Thymus (tissue), 11 donors: ENCODE data around the gene LY6G6F. TPM values are rescaled to one million over a fixed set of nuclear protein-coding genes. Genes with fewer than 3 reads are reported as not detected.

Experiments
- DNase-seq, 9 donors: peaks; one replicate each; pipeline ENCODE4 v3.0.0-alpha.2; 2013; ENCODE audit warnings: low spot score in 9 of 9, low read depth in 6 of 9, missing footprints in 1 of 9
- H3K27ac ChIP-seq, 2 donors: one replicate each; pipeline ENCODE4 v1.5.1; 2013; ENCODE audit warnings: control low read depth in 1 of 2, low read depth in 1 of 2, low read length in 1 of 2, mild to moderate bottlenecking in 1 of 2, moderate library complexity in 1 of 2
- H3K27me3 ChIP-seq, 2 donors: one replicate each; pipeline ENCODE4 v1.5.1; 2013; ENCODE audit warnings: low read length in 1 of 2; ENCODE audit not compliant: control insufficient read depth in 2 of 2, insufficient read depth in 1 of 2
- H3K36me3 ChIP-seq, 2 donors: one replicate each; pipeline ENCODE4 v1.5.1; 2013; ENCODE audit warnings: low read length in 1 of 2, mild to moderate bottlenecking in 1 of 2, moderate library complexity in 1 of 2; ENCODE audit not compliant: control insufficient read depth in 2 of 2, insufficient read depth in 2 of 2
- H3K4me1 ChIP-seq, 2 donors: one replicate each; pipeline ENCODE4 v1.5.1; 2013; ENCODE audit warnings: low read length in 2 of 2; ENCODE audit not compliant: control insufficient read depth in 2 of 2, insufficient read depth in 2 of 2
- H3K4me3 ChIP-seq, 2 donors: one replicate each; pipeline ENCODE4 v1.5.1; 2013; ENCODE audit warnings: low read length in 2 of 2, control low read depth in 1 of 2, mild to moderate bottlenecking in 1 of 2
- H3K9me3 ChIP-seq, 2 donors: one replicate each; pipeline ENCODE4 v1.5.1; 2013; ENCODE audit warnings: low read length in 1 of 2, mild to moderate bottlenecking in 1 of 2; ENCODE audit not compliant: control insufficient read depth in 2 of 2, insufficient read depth in 1 of 2
- WGBS: extraction: QIAGEN DNeasy Blood & Tissue Kit; methylation state at CpG from one replicate; pipeline ENCODE4 v1.1.7; 2013; 5-methylcytosine and 5-hydroxymethylcytosine counted together
- polyA plus RNA-seq: library from polyadenylated mRNA; stranded (reverse); fragments of 200-250 nt; gene quantifications from one replicate; pipeline ENCODE4 v1.2.3, GENCODE V29; 2013
- total RNA-seq: library from RNA; stranded (reverse); fragments of 120-200 nt; gene quantifications from one replicate; pipeline ENCODE4 v1.2.4, GENCODE V29; 2013
- donor health status: healthy.

Gene LY6G6F
- total and polyA plus RNA-seq, 2 donors, result 0.05 TPM; not detected in 1

DNA sequence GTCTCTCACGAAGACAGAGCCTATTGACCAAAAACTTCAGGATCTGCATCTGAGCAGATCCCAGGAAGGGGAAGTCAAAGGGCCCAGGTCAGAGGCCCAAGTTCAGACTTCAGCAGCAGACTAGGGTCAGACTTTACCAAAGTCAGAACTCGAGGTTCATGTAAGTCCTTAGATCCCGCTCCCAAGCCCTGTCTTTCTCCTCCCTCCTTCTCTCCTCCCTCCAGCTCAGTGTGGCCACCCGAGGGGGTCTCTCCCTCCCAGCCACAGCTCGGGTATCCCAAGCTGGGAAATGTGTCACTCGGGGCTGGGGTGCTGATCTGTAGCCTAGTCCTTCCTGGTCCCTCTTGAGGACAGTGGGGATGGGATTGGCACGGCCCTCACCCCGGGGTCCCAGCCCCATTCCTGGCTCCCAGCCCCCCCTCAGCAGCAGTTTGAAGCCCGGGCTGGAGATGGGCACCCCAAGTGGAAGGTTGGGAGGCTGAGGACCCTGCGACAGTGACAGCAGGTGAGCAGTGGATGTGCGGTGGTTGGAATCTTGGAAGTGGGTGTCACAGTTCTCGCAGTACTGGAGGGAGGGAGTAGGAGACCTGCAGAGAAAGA, 44.4 kb upstream of the LY6G6F start:
- H3K36me3 ChIP-seq, result peaks cover 18 to 49% of the 10 kb centered on the region in 2 donors
- 96% methylated on average over 12 of the region's 12 CpGs for WGBS
- no peak overlapping the region for H3K27ac ChIP-seq

DNA sequence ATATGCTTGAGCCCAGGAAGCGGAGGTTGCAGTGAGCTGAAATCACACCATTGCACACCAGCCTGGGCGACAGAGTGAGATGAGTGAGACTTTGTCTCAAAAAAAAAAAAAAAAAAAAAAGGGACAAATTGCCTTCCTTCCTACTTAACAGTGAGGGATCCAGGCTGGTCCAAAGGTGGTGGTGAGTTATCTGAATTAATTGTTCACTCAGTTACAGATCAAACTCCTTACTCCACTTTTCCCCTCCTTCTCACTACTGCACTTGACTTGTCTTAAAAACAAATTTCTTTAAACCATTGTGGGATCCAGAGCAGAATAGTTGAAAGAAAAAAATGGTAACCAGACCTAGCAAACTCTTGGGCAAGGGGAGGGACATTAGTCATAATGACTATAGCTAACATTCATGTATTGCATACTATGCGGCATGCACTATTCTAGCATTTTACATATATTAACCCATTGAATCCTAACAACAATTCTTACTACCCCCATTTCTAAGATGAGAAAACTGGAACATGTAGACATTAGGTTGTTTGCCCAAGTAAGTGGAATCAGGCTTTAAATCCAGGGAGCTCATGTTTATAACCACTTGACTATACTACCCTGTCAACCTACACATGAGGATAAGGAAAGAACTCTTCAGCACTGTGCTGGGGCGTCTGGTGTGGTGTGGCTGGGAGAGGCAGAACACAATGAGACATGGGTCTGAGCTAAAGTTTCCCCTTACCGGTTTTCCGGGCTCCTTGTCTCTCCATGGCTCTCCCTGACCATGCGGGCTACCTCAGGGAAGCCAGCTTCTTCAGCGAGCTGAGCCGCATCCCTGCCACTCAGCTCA, 43.3 kb upstream of the LY6G6F start:
- WGBS, result 83% methylated on average over 9 of the region's 9 CpGs
- H3K4me1 ChIP-seq, result peaks cover 48 to 72% of the 10 kb centered on the region in 2 donors
- no peaks in the 10 kb centered on the region for H3K27me3 ChIP-seq
- DNase-seq, result no peak
- H3K27ac ChIP-seq, result peak overlapping the region; percentile 97 to 99
- H3K4me3 ChIP-seq, result peak overlapping the region; percentile 91 to 97
- peaks cover 17 to 52% of the 10 kb centered on the region in 2 donors for H3K36me3 ChIP-seq
- H3K9me3 ChIP-seq, result no peaks in the 10 kb centered on the region

More for the DNA sequence above, 44.4 kb upstream of the LY6G6F start:
- Histone ChIP-seq H3K4me3 (peak overlapping the region in 1 of 2 donors; percentile 97), H3K4me1 (peaks cover 45 to 75% of the 10 kb centered on the region in 2 donors), H3K27me3 (no peaks in the 10 kb centered on the region), H3K9me3 (no peaks in the 10 kb centered on the region)
- DNase-seq, result no peak

- H3K4me3 ChIP-seq, result peak overlapping the region; percentile 91 to 97
- H3K36me3 ChIP-seq, result peaks cover 24 to 54% of the 10 kb centered on the region in 2 donors
- no peaks in the 10 kb centered on the region for H3K27me3 ChIP-seq
- DNase-seq, result peak in 1 of 9 donors; percentile 46
- H3K4me1 ChIP-seq, result peaks cover 42 to 67% of the 10 kb centered on the region in 2 donors
- peak overlapping the region; percentile 97 to 99 for H3K27ac ChIP-seq
- 36% methylated on average over 17 of the region's 17 CpGs for WGBS
- H3K9me3 ChIP-seq, result no peaks in the 10 kb centered on the region
Observed at GRCh38 chr6:31663961-31664789, 42.5 kb upstream of the LY6G6F start.

DNA sequence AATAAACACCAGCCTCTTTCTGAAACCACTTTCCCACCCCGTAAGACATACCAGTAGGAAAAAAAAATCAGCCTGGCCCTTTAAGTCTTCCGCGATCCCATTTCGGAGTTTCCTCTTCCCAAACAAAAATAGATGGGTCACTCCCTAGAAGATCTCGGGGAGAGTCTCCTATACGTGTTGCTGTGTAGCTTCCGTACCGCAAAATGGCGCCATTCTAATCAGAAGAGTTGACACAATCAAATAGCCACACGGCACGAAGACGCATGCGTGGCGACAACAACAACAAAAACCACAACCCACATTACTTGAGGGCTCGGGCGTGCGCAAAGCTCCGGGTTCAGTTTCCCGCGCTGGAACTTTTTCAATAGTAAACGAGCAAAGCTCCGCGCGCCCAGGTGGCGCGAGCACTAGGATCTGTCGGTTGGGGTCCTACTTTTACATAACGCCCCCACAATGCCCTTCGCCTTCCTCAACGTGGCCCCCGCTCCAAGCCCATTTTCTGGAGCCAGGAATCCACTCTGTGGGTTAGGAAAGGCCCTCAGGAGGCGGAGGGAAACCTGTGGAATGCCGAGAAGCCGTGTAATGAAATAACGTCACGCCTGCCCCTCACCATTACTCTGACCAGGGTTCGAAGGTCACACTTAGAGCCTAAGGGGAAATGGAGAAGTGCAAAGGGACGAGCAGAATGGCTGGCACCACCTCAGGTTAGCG, 41.7 kb upstream of the LY6G6F start, which contains the start of gene GPANK1:
Gene GPANK1, minus strand, starts transcription at position 208 of the 711 bp plus-strand sequence. CDS start 519 bp downstream, outside the sequence.
- H3K27ac ChIP-seq, result peak within 1 kb of the TSS; percentile 97 to 99
- H3K9me3 ChIP-seq, result no peaks in the 10 kb centered on the region
- under 1% methylated on average over 39 of the region's 39 CpGs for WGBS
- H3K4me1 ChIP-seq, result peaks cover 35 to 59% of the 10 kb centered on the region in 2 donors
- H3K4me3 ChIP-seq, result peak within 1 kb of the TSS; percentile 91 to 97
- peaks cover 32 to 60% of the 10 kb centered on the region in 2 donors for H3K36me3 ChIP-seq
- peak; percentile 82 to 98 (median 92) for DNase-seq
- H3K27me3 ChIP-seq, result no peaks in the 10 kb centered on the region

DNA sequence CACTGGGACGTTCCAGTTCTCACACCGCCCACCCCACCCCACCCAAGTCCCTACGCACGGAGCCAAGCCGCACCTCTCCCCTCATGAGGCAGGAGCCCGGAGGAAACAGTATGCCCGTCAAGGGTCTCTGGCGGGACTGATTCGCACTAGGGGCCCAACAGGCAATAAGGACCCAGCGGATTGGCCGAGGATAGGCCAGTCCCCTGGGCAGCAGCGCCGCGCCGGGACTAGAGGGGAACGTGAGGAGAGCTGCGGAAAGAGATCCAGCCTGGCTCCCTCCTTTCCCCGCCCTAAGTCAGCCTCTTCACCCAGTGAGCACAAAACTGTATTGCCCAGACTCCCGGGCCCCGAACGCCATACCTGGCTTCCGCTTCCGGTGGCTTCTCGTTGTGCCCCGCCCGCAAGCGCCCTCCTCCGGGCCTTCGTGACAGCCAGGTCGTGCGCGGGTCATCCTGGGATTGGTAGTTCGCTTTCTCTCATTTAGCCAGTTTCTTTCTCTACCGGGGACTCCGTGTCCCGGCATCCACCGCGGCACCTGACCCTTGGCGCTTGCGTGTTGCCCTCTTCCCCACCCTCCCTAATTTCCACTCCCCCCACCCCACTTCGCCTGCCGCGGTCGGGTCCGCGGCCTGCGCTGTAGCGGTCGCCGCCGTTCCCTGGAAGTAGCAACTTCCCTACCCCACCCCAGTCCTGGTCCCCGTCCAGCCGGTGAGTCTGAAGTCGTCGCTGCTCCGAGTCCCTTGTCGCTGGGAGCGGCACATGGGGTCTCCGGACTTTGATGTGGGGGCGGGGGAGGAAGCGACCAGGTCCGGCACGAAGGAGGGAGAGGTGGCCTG, 40.9 kb upstream of the LY6G6F start, which contains the start of gene CSNK2B:
Gene CSNK2B, plus strand, starts transcription at position 580 of the 836 bp plus-strand sequence. CDS start 752 bp downstream, outside the sequence.
- under 1% methylated on average over 63 of the region's 63 CpGs for WGBS
- H3K27me3 ChIP-seq, result no peaks in the 10 kb centered on the region
- no peaks in the 10 kb centered on the region for H3K9me3 ChIP-seq
- H3K27ac ChIP-seq, result peak within 1 kb of the TSS; percentile 97 to 99
- H3K4me3 ChIP-seq, result peak within 1 kb of the TSS; percentile 91 to 97
- H3K36me3 ChIP-seq, result peaks cover 40 to 67% of the 10 kb centered on the region in 2 donors
- peak; percentile 91 to 99 (median 98) for DNase-seq
- H3K4me1 ChIP-seq, result peaks cover 35 to 55% of the 10 kb centered on the region in 2 donors

- Histone ChIP-seq H3K4me1 (peaks cover 30 to 47% of the 10 kb centered on the region in 2 donors), H3K4me3 (peak overlapping the region; percentile 91 to 97), H3K9me3 (no peaks in the 10 kb centered on the region), H3K36me3 (peaks cover 47 to 72% of the 10 kb centered on the region in 2 donors), H3K27me3 (no peaks in the 10 kb centered on the region), H3K27ac (peak overlapping the region; percentile 45 to 82)
- DNase-seq, result no peak
- 12% methylated on average over 15 of the region's 15 CpGs for WGBS
Observed at GRCh38 chr6:31666337-31666965, 40.2 kb upstream of the LY6G6F start.

DNA sequence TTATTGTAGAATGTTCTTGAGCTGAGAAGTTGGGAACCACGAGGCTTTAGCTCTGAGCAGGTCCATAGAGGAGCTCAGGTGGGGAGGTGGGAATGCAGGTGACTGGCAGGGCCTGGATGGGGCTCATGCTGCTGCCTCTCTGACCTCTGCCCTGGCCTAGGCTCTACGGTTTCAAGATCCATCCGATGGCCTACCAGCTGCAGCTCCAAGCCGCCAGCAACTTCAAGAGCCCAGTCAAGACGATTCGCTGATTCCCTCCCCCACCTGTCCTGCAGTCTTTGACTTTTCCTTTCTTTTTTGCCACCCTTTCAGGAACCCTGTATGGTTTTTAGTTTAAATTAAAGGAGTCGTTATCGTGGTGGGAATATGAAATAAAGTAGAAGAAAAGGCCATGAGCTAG, 37.0 kb upstream of the LY6G6F start, which contains the start of gene LY6G5B:
Gene LY6G5B, plus strand, starts transcription at position 301 of the 400 bp plus-strand sequence. CDS start 975 bp downstream, outside the sequence.
- no peak for DNase-seq
- Histone ChIP-seq H3K4me3 (no peak within 1 kb of the TSS), H3K4me1 (peaks cover 7 to 18% of the 10 kb centered on the region in 2 donors), H3K27me3 (no peaks in the 10 kb centered on the region), H3K27ac (no peak within 1 kb of the TSS), H3K9me3 (no peaks in the 10 kb centered on the region), H3K36me3 (peaks cover 56 to 70% of the 10 kb centered on the region in 2 donors)
- 98% methylated on average over 8 of the region's 8 CpGs for WGBS
